Muscle layer of duodenum (tissue), 2 donors: ENCODE data around the gene RANBP10.

Experiments
- H3K27ac ChIP-seq: one replicate; pipeline ENCODE4 v1.7.0; 2013; ENCODE audit warnings: mild to moderate bottlenecking, low read length
- H3K27me3 ChIP-seq: one replicate; pipeline ENCODE4 v1.7.0; 2013; ENCODE audit warnings: low read depth, mild to moderate bottlenecking, control low read depth, low read length
- H3K36me3 ChIP-seq, 2 donors: one replicate each; pipeline ENCODE4 v1.7.0; 2013; ENCODE audit warnings: low read length in 2 of 2, control low read depth in 1 of 2, mild to moderate bottlenecking in 1 of 2; ENCODE audit not compliant: insufficient read depth in 2 of 2, control insufficient read depth in 1 of 2
- H3K4me1 ChIP-seq, 2 donors: one replicate each; pipeline ENCODE4 v1.7.0; 2013; ENCODE audit warnings: low read length in 2 of 2, mild to moderate bottlenecking in 2 of 2, control low read depth in 1 of 2, moderate library complexity in 1 of 2; ENCODE audit not compliant: insufficient read depth in 2 of 2, control insufficient read depth in 1 of 2
- H3K4me3 ChIP-seq, 2 donors: one replicate each; pipeline ENCODE4 v1.7.0; 2013; ENCODE audit warnings: low read length in 2 of 2, low read depth in 1 of 2, mild to moderate bottlenecking in 1 of 2
- H3K9me3 ChIP-seq, 2 donors: one replicate each; pipeline ENCODE4 v1.7.0; 2013; ENCODE audit warnings: low read length in 2 of 2, control low read depth in 1 of 2, mild to moderate bottlenecking in 1 of 2; ENCODE audit not compliant: control insufficient read depth in 1 of 2
- donor health status: healthy.

The RANBP10 gene

GRCh38 chr16:67800338-67800926 is 5.9 kb downstream of the RANBP10 start:
- Histone ChIP-seq H3K4me1 (peaks cover 5 to 15% of the 10 kb centered on the region in 2 donors), H3K27me3 (no peaks in the 10 kb centered on the region), H3K27ac (no peak overlapping the region), H3K36me3 (peaks cover 5 to 28% of the 10 kb centered on the region in 2 donors), H3K9me3 (no peaks in the 10 kb centered on the region), H3K4me3 (no peak overlapping the region)

GRCh38 chr16:67796099-67796718 is 10.2 kb downstream of the RANBP10 start:
- no peaks in the 10 kb centered on the region for H3K27me3 ChIP-seq
- peaks cover 0 to 15% of the 10 kb centered on the region in 2 donors for H3K36me3 ChIP-seq
- H3K4me1 ChIP-seq: peaks cover 0 to 2% of the 10 kb centered on the region in 2 donors
- no peak overlapping the region for H3K4me3 ChIP-seq
- no peaks in the 10 kb centered on the region for H3K9me3 ChIP-seq
- H3K27ac ChIP-seq: no peak overlapping the region

GRCh38 chr16:67790071-67790470 is 16.3 kb downstream of the RANBP10 start:
- Histone ChIP-seq H3K27me3 (no peaks in the 10 kb centered on the region), H3K36me3 (no peaks in the 10 kb centered on the region), H3K4me1 (no peaks in the 10 kb centered on the region), H3K4me3 (no peak overlapping the region), H3K27ac (no peak overlapping the region), H3K9me3 (no peaks in the 10 kb centered on the region)

DNA sequence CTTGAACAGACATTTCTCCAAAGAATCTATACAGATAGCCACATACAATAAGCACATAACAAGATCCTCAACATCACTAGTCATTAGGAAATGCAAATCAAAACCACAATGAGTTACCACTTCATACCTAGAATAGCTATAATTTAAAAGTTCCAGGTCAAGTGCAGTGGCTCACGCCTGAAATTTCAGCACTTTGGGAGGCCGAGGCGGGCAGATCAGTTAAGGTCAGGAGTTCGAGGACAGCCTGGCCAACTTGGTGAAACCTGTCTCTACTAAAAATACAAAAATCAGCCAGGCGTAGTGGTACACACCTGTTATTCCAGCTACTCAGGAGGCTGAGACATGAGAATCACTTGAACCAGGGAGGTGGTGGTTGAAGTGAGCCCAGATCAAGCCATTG is 19.9 kb downstream of the RANBP10 start:
- Histone ChIP-seq H3K27me3 (no peaks in the 10 kb centered on the region), H3K4me3 (no peak overlapping the region), H3K36me3 (no peaks in the 10 kb centered on the region), H3K9me3 (no peaks in the 10 kb centered on the region), H3K27ac (no peak overlapping the region), H3K4me1 (no peaks in the 10 kb centered on the region)

- no peaks in the 10 kb centered on the region for H3K27me3 ChIP-seq
- H3K36me3 ChIP-seq: no peaks in the 10 kb centered on the region
- no peak overlapping the region for H3K4me3 ChIP-seq
Measured at GRCh38 chr16:67783353-67783725, 23.0 kb downstream of the RANBP10 start.

GRCh38 chr16:67782567-67783352 is 23.6 kb downstream of the RANBP10 start:
- Histone ChIP-seq H3K27me3 (no peaks in the 10 kb centered on the region), H3K4me1 (no peaks in the 10 kb centered on the region), H3K4me3 (no peak overlapping the region), H3K9me3 (no peaks in the 10 kb centered on the region), H3K27ac (no peak overlapping the region), H3K36me3 (no peaks in the 10 kb centered on the region)

More at GRCh38 chr16:67783353-67783725, 23.0 kb downstream of the RANBP10 start:
- Histone ChIP-seq H3K27ac (no peak overlapping the region), H3K4me1 (no peaks in the 10 kb centered on the region), H3K9me3 (no peaks in the 10 kb centered on the region)

- Histone ChIP-seq H3K27ac (no peak overlapping the region), H3K9me3 (no peaks in the 10 kb centered on the region), H3K4me3 (no peak overlapping the region), H3K27me3 (no peaks in the 10 kb centered on the region), H3K4me1 (no peaks in the 10 kb centered on the region), H3K36me3 (no peaks in the 10 kb centered on the region)
Measured at GRCh38 chr16:67781565-67781921, 24.8 kb downstream of the RANBP10 start.

DNA sequence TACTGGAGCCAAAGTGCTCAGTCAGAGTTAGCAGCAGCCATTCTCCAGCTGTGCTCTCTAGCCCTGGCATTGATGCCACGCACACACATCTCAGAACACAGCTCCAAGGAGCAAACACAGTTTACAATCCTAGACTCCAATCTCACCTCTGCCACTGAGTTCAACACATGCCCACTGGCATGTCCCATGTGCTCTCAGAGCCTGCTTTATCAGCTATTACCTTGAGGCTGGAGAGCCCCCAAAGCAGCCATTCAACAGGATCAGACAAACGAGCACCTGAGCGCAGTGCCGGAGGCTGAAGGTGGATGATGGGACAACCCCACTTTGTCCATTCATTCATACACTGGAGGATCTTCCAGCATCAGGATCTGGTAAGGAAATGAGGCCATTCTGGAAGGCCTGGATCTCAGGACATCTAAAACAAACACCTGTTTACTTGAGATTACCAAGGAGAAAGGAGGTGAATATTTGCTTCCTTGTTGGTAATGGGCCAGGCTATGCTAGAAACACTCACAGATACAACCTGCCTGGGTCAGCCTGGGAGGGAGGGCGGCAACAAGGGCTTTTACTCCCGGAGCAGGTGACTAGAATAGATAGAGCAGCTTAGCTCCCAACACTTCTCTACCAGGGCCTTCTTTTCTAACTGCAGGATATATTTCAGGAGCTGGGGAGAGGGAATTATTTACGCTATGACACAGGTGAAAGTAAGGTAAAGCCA is 25.4 kb downstream of the RANBP10 start:
- Histone ChIP-seq H3K4me1 (no peaks in the 10 kb centered on the region), H3K36me3 (no peaks in the 10 kb centered on the region), H3K4me3 (no peak overlapping the region), H3K27me3 (no peaks in the 10 kb centered on the region), H3K27ac (no peak overlapping the region), H3K9me3 (no peaks in the 10 kb centered on the region)

DNA sequence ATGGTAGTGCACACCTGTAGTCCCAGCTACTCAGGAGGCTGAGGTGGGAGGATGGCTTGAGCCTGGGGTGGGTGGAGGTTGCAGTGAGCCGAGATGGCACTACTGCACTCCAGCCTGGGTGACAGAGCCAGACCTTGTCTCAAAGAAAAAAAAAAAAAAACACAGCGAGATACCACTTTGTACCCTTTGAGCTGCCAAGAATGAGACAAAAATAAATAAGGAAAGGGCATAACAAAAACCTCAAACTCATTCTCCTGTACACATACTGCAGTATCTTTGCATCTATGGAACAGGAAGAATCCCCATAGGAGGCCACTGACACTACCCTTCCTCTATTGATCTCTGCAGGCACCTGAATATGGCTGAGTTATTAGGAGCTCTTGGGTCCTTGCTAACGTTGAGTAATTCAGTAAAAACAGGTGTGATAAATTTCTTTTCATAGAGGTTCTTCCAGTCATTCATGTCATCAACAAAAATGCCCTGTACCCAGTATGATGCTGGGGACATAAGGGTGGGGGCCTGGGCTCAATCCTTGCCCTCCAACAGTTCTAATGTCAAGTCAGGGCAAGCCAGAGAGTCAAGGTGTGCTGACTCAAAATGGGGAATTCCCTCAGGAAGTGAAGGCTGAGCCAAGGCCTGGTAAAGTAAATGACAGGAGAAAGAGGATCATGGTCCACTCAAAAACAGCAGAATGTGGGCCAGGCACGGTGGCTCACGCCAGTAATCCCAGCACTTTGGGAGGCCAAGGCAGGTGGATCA is 26.9 kb downstream of the RANBP10 start:
- Histone ChIP-seq H3K4me3 (no peak overlapping the region), H3K27ac (no peak overlapping the region), H3K9me3 (no peaks in the 10 kb centered on the region), H3K4me1 (peaks cover 0 to under 1% of the 10 kb centered on the region in 2 donors), H3K36me3 (no peaks in the 10 kb centered on the region), H3K27me3 (no peaks in the 10 kb centered on the region)

DNA sequence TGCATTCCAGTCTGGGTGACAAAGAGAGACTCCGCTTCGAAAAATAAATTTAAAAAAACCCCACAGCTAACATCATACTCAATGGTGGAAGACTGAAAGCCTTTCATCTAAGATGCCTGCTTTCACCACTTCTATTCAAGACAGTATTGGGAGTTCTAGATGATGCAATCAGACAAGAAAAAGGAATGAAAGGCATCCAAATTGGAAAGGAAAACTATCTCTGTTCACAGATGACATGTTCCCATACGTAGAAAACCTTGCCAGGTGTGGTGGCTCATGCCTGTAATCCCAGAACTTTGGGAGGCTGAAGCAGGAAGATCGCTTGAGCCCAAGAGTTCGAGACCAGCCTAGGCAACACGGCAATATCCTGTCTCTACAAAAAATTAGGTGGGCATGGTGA is 31.1 kb downstream of the RANBP10 start:
- Histone ChIP-seq H3K27ac (no peak overlapping the region), H3K36me3 (peaks cover 0 to 7% of the 10 kb centered on the region in 2 donors), H3K9me3 (no peaks in the 10 kb centered on the region), H3K27me3 (no peaks in the 10 kb centered on the region), H3K4me1 (peaks cover 5 to 20% of the 10 kb centered on the region in 2 donors), H3K4me3 (no peak overlapping the region)

DNA sequence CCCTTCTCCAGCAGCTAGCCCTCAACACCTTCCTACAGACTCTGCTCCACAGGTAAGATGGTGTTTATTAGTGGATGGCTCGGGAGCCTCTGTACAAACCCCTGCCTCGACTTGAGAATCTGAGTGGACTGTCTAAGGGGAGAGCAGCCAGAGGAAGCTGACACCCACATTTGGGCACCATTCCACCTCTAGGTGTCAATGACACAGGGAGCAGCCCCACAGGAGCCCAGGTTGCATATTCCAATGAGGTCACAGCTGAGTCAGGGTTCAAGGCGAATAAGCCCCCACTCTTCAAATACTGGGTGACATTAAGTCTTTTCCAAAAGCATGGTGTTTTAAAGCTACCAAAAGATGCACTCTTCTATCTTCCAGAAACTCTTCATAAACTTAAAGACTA is 31.9 kb downstream of the RANBP10 start:
- Histone ChIP-seq H3K27me3 (no peaks in the 10 kb centered on the region), H3K9me3 (no peaks in the 10 kb centered on the region), H3K27ac (no peak overlapping the region), H3K4me1 (peaks cover 5 to 20% of the 10 kb centered on the region in 2 donors), H3K4me3 (no peak overlapping the region), H3K36me3 (peaks cover 0 to 11% of the 10 kb centered on the region in 2 donors)
